Mucosa of gallbladder (tissue), 1 donor: ENCODE results near the gene SEMA3A. TPM values are rescaled to one million over a fixed set of nuclear protein-coding genes. Genes with fewer than 3 reads are reported as not detected.
"Not testable (repeated sequence)": the region's sequence is repeated elsewhere in the genome, so short reads cannot be mapped to it uniquely, and the experiment has no call there.

Experiments used
- DNase-seq: peaks from one replicate; pipeline ENCODE4 v3.0.0-alpha.2; 2020; ENCODE audit warnings: low spot score
- total RNA-seq: library from RNA; stranded (reverse); gene quantifications from one replicate; pipeline ENCODE4 v1.2.1, GENCODE V29; 2021
- donor health status: DM: no; HTN: no; CAD: no.

The SEMA3A gene
- total RNA-seq, 1 donor from 2014 or later = 19.2 TPM

GRCh38 chr7:84062489-84062901 lies 132.1 kb downstream of the SEMA3A start:
- DNase-seq = not testable (repeated sequence)

GRCh38 chr7:84060760-84061261 lies 133.8 kb downstream of the SEMA3A start:
- DNase-seq = no peak

- no peak for DNase-seq
These were observed 134.6 kb downstream of the SEMA3A start for GRCh38 chr7:84060000-84060399.

- DNase-seq = no peak
These were observed 136.1 kb downstream of the SEMA3A start for GRCh38 chr7:84058311-84059076.

- no peak for DNase-seq
These were observed 137.0 kb downstream of the SEMA3A start for GRCh38 chr7:84057576-84057975.

- no peak for DNase-seq
These were observed 138.5 kb downstream of the SEMA3A start for GRCh38 chr7:84055904-84056605.

GRCh38 chr7:84055199-84055598 lies 139.4 kb downstream of the SEMA3A start:
- DNase-seq = not testable (repeated sequence)

GRCh38 chr7:84049071-84049836 lies 145.3 kb downstream of the SEMA3A start:
- DNase-seq = no peak

GRCh38 chr7:84047085-84047484 lies 147.5 kb downstream of the SEMA3A start:
- DNase-seq = no peak

- no peak for DNase-seq
These were observed 149.8 kb downstream of the SEMA3A start for GRCh38 chr7:84044834-84045233.

- DNase-seq = no peak
These were observed 150.9 kb downstream of the SEMA3A start for GRCh38 chr7:84043661-84044191.

GRCh38 chr7:84042110-84042539 lies 152.5 kb downstream of the SEMA3A start:
- DNase-seq = no peak

GRCh38 chr7:84041649-84042048 lies 152.9 kb downstream of the SEMA3A start:
- no peak for DNase-seq

- DNase-seq = no peak
These were observed 154.2 kb downstream of the SEMA3A start for GRCh38 chr7:84040355-84040754.

GRCh38 chr7:84039432-84039831 lies 155.2 kb downstream of the SEMA3A start:
- no peak for DNase-seq

- no peak for DNase-seq
These were observed 166.9 kb downstream of the SEMA3A start for GRCh38 chr7:84027678-84028077.

GRCh38 chr7:84025332-84025927 lies 169.2 kb downstream of the SEMA3A start:
- no peak for DNase-seq

- no peak for DNase-seq
These were observed 171.8 kb downstream of the SEMA3A start for GRCh38 chr7:84022684-84023308.

GRCh38 chr7:84022009-84022408 lies 172.6 kb downstream of the SEMA3A start:
- DNase-seq = no peak

GRCh38 chr7:84021292-84021908 lies 173.2 kb downstream of the SEMA3A start:
- no peak for DNase-seq

GRCh38 chr7:84017651-84018050 lies 176.9 kb downstream of the SEMA3A start:
- no peak for DNase-seq
